K562 (cell line): Measurements from ENCODE around the gene CD34. TPM values are rescaled to one million over a fixed set of nuclear protein-coding genes. Genes with fewer than 3 reads are reported as not detected.

Source experiments
- CUX1 ChIP-seq: fragments of 200-800 bp; sonication (Bioruptor generic); IDR thresholded peaks from 2 replicates; pipeline ENCODE4 v1.6.1; 2016; ENCODE audit warnings: missing genetic modification characterization, missing compliant biosample characterization
- E2F3 ChIP-seq: fragments of 250-450 bp; sonication (Bioruptor Pico); IDR thresholded peaks from 2 replicates; pipeline ENCODE4 v1.4.0; 2020; ENCODE audit warnings: mild to moderate bottlenecking
- ESRRA ChIP-seq: fragments of 450-650 bp; IDR thresholded peaks from 2 replicates; pipeline ENCODE4 v1.6.1; 2014; ENCODE audit warnings: low read depth, mild to moderate bottlenecking, moderate library complexity, borderline replicate concordance
- FOXP4 ChIP-seq: sonication (generic); formaldehyde crosslinking; IDR thresholded peaks from 2 replicates; pipeline ENCODE4 v1.8.0; 2022; ENCODE audit warnings: mild to moderate bottlenecking, missing genetic modification reagents, borderline replicate concordance
- HBP1 ChIP-seq: fragments of 450-650 bp; formaldehyde crosslinking; IDR thresholded peaks from 2 replicates; pipeline ENCODE4 v1.4.0; 2022; ENCODE audit warnings: missing genetic modification characterization
- KDM4B ChIP-seq, 2 experiments: fragments of 450-650 bp in 1 of 2; sonication (generic) in 1 of 2; IDR thresholded peaks; 2 replicates each; pipeline ENCODE4 v1.6.1; 2016 to 2017; ENCODE audit warnings: borderline replicate concordance in 2 of 2, antibody characterized with exemption in 1 of 2, low read depth in 1 of 2, mild to moderate bottlenecking in 1 of 2
- PBX2 ChIP-seq, 2 experiments: IDR thresholded peaks in 1 of 2; conservative IDR thresholded peaks in 1 of 2; 2 replicates each; pipeline ENCODE4 v1.6.1; 2016; ENCODE audit warnings: low read depth in 2 of 2, mild to moderate bottlenecking in 1 of 2, missing compliant biosample characterization in 1 of 2, missing genetic modification characterization in 1 of 2, moderate library complexity in 1 of 2
- PKNOX1 ChIP-seq: fragments of 450-650 bp; IDR thresholded peaks from 2 replicates; pipeline ENCODE4 v1.6.1; 2016
- SLC30A9 ChIP-seq: fragments of 250-450 bp; sonication (Bioruptor Pico); IDR thresholded peaks from 2 replicates; pipeline ENCODE4 v1.8.0; 2022; ENCODE audit warnings: mild to moderate bottlenecking, moderate library complexity
- TSC22D4 ChIP-seq: fragments of 450-650 bp; IDR thresholded peaks from 2 replicates; pipeline ENCODE4 v1.6.1; 2016; ENCODE audit warnings: missing genetic modification characterization, missing biosample characterization, control low read depth
- ZEB2 ChIP-seq: fragments of 450-650 bp; IDR thresholded peaks from 2 replicates; pipeline ENCODE4 v1.6.1; 2016
- ZFP36 ChIP-seq: fragments of 150-350 bp; IDR thresholded peaks from 2 replicates; pipeline ENCODE4 v1.6.1; 2018; ENCODE audit warnings: low read length, low read depth; ENCODE audit not compliant: partially characterized antibody
- ZNF668 ChIP-seq: fragments of 250-450 bp; sonication (Bioruptor Pico); IDR thresholded peaks from 2 replicates; pipeline ENCODE4 v1.8.0; 2022; ENCODE audit warnings: mild to moderate bottlenecking, inconsistent platforms
- polyA plus RNA-seq, 8 experiments: library from polyadenylated mRNA; depleted of rRNA in 4 of 8; stranded (reverse) in 5 of 8; unstranded in 3 of 8; fragments of >200 nt; fragmentation: Nextera tagmentation in 2 of 8; fragmentation: Illumina TruSeq in 1 of 8; extraction: Ambion mirVana in 2 of 8; extraction: Trizol in 1 of 8; gene quantifications; 2 replicates each; pipeline versions ENCODE4 v1.2.1 to v1.2.3, GENCODE V29; 2011 to 2014; ENCODE audit warnings: inconsistent platforms in 1 of 8, missing spikeins in 1 of 8
- total RNA-seq, 7 experiments: library from RNA; depleted of rRNA in 6 of 7; stranded (reverse); fragments of >200 nt in 6 of 7; fragmentation: Illumina TruSeq in 2 of 7; extraction: Trizol in 2 of 7; gene quantifications; 2 replicates each; pipeline versions ENCODE4 v1.2.1 to v1.2.3, GENCODE V29; 2011 to 2021; ENCODE audit warnings: low replicate concordance in 1 of 7

Gene CD34
- total and polyA plus RNA-seq, 9 of the 15 experiments (the other 6 are each of a cell fraction or from before 2014, with no cell fraction given), result not detected

- TF ChIP-seq CUX1 (no peak), TSC22D4 (tag) (no peak), ZFP36 (no peak), ZNF668 (CRISPR knock-in tag) (no peak), ESRRA (no peak), ZEB2 (no peak), KDM4B (IDR thresholded peaks at IDR 0.05; ENCODE audit: borderline replicate concordance in 2 of 2, low read depth in 1 of 2) (no peak), PKNOX1 (peak; percentile 52; the same call in 1 of the 2 replicates), PBX2 (CRISPR knock-in tag; IDR thresholded peaks at IDR 0.05; ENCODE audit: low read depth) (no peak), PBX2 (tag; conservative IDR thresholded peaks at IDR 0.05; ENCODE audit: low read depth) (peak; percentile 62), E2F3 (no peak), FOXP4 (no peak), SLC30A9 (CRISPR knock-in tag) (no peak), HBP1 (CRISPR knock-in tag) (no peak)
Measured at GRCh38 chr1:207891148-207891547, 19.8 kb downstream of the CD34 start (continued).
